Measurements from ENCODE around the gene ZNF385C. TPM values are rescaled to one million over a fixed set of nuclear protein-coding genes. Genes with fewer than 3 reads are reported as not detected.

Gene ZNF385C
- total RNA-seq, 6 donors from 2014 or later = 0.30 to 2.1 (median 0.44) TPM

- WGBS, 2 donors = 51 to 61% methylated on average over 8 of the region's 8 CpGs
- no peak for DNase-seq
- Histone ChIP-seq H3K36me3 (no peaks in the 10 kb centered on the region), H3K27ac (no peak overlapping the region), H3K4me1 (no peaks in the 10 kb centered on the region), H3K27me3 (no peaks in the 10 kb centered on the region), H3K9me3 (no peaks in the 10 kb centered on the region), H3K4me3 (no peak overlapping the region)
- TF ChIP-seq EP300 (IDR thresholded peaks at IDR 0.05) (no peak), POLR2AphosphoS5 (IDR thresholded peaks at IDR 0.05) (no peak), POLR2A (IDR thresholded peaks at IDR 0.05) (no peak), CTCF (IDR thresholded peaks at IDR 0.05) (no peak)
- ATAC-seq (ENCODE audit: low FRiP score in 2 of 2) = no peak
Observed at GRCh38 chr17:42078396-42079043, 19.8 kb downstream of the ZNF385C start.

DNA sequence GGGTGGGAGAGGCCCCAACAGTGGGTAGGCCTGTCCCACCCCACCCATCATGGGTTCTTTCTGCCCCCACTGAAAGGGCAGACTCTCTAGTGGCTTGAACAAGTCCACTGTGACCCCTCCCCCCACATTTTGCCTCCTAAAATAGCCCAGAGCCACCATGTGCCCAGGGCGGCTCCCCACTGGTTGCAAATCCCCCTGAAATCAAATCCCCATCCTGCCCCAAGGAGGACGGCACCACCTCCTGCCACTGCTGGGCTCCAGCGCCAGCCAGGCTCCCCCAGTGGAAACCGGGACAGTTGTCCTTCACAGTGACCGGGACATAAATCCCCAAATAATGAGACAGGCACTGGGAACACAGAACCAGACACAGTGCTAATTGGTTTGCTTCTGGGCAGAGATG, 20.5 kb downstream of the ZNF385C start:
- H3K27ac ChIP-seq = no peak overlapping the region
- WGBS, 2 donors = 95 to 96% methylated on average over 4 to 5 of the region's 5 CpGs
- DNase-seq = no peak
- H3K4me3 ChIP-seq = no peak overlapping the region
- H3K4me1 ChIP-seq = peaks cover under 1 to 2% (median 2%) of the 10 kb centered on the region in 4 donors
- peaks cover 0 to 2% (median under 1%) of the 10 kb centered on the region in 4 donors for H3K27me3 ChIP-seq
- no peaks in the 10 kb centered on the region for H3K9me3 ChIP-seq
- H3K36me3 ChIP-seq = no peaks in the 10 kb centered on the region
- ATAC-seq (ENCODE audit: low FRiP score in 2 of 2) = no peak
- no peak for TF ChIP-seq EP300 (IDR thresholded peaks at IDR 0.05)
- TF ChIP-seq POLR2AphosphoS5 (IDR thresholded peaks at IDR 0.05) = no peak
- TF ChIP-seq CTCF (IDR thresholded peaks at IDR 0.05) = no peak
- TF ChIP-seq POLR2A (IDR thresholded peaks at IDR 0.05) = no peak

- DNase-seq = no peak
- no peak for TF ChIP-seq EP300 (IDR thresholded peaks at IDR 0.05)
- no peak for TF ChIP-seq POLR2AphosphoS5 (IDR thresholded peaks at IDR 0.05)
- TF ChIP-seq CTCF (IDR thresholded peaks at IDR 0.05) = no peak
- TF ChIP-seq POLR2A (IDR thresholded peaks at IDR 0.05) = no peak
- H3K27me3 ChIP-seq = peaks cover 0 to 10% (median 5%) of the 10 kb centered on the region in 4 donors
- H3K9me3 ChIP-seq = no peaks in the 10 kb centered on the region
- no peaks in the 10 kb centered on the region for H3K36me3 ChIP-seq
- no peak overlapping the region for H3K4me3 ChIP-seq
- ATAC-seq (ENCODE audit: low FRiP score in 2 of 2) = no peak
- peaks cover 8 to 10% (median 9%) of the 10 kb centered on the region in 4 donors for H3K4me1 ChIP-seq
- H3K27ac ChIP-seq = no peak overlapping the region
- WGBS, 2 donors = 80 to 84% methylated on average over 4 of the region's 4 CpGs
Observed at GRCh38 chr17:42076797-42077559, 21.3 kb downstream of the ZNF385C start.

DNA sequence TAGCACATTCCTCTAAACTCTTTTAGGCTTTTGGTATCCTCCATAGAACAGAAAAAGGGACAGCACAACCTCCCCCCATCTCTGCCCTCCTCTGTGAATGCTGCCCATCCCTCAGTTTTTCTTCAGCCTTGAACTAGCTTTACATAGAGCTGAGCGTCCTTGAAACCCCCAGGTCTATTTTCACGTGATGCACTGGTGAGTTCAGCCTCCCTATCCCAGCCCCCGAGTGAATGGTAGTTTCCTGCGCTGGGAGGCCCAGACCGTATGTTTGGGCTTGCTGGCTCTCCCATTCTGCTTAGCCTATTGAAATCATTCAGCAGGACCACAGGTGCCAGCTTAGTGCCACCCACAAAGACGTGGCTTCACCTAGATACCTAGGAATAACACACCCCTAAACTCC, 22.5 kb downstream of the ZNF385C start:
- Histone ChIP-seq H3K4me1 (peaks cover 11 to 14% (median 12%) of the 10 kb centered on the region in 4 donors), H3K4me3 (no peak overlapping the region), H3K36me3 (no peaks in the 10 kb centered on the region), H3K27ac (no peak overlapping the region), H3K9me3 (no peaks in the 10 kb centered on the region), H3K27me3 (peaks cover 0 to 19% (median 6%) of the 10 kb centered on the region in 4 donors)
- 85 to 90% methylated on average over 6 of the region's 6 CpGs for WGBS, 2 donors
- ATAC-seq (ENCODE audit: low FRiP score in 2 of 2) = no peak
- no peak for TF ChIP-seq CTCF (IDR thresholded peaks at IDR 0.05)
- TF ChIP-seq POLR2AphosphoS5 (IDR thresholded peaks at IDR 0.05) = no peak
- TF ChIP-seq EP300 (IDR thresholded peaks at IDR 0.05) = no peak
- TF ChIP-seq POLR2A (IDR thresholded peaks at IDR 0.05) = no peak
- DNase-seq = no peak
